Natural killer cell treated with Interleukin-12 subunit alpha and Interleukin-12 subunit beta and Interleukin-15 and Interleukin-18, amount 100 ng/mL, for 72 hours (primary cell): Measurements from ENCODE around the gene ZBTB20. TPM values are rescaled to one million over a fixed set of nuclear protein-coding genes. Genes with fewer than 3 reads are reported as not detected.
"Not testable (repeated sequence)": the region's sequence is repeated elsewhere in the genome, so short reads cannot be mapped to it uniquely, and the experiment has no call there.

Experiments
- ATAC-seq, 2 donors: fragments of 150-1000 bp; cut with Tn5 transposase in 1 of 2; sonication (Bioruptor Pico), chemical (Tn5 transposase) in 1 of 2; 2 replicates each; pipeline ENCODE4 v1.10.0; 2021
- DNase-seq: peaks from one replicate; pipeline ENCODE4 v3.0.0; 2022; ENCODE audit warnings: low spot score
- H3K27ac Mint-ChIP-seq, 2 donors: 1 replicate in 1 of 2; 2 replicates in 1 of 2; pipeline ENCODE4 v1.8.0; 2022; ENCODE audit warnings: mixed read lengths in 2 of 2, mild to moderate bottlenecking in 1 of 2, moderate library complexity in 1 of 2
- H3K27me3 Mint-ChIP-seq, 2 donors: 1 replicate in 1 of 2; 2 replicates in 1 of 2; pipeline ENCODE4 v1.8.0; 2022; ENCODE audit warnings: mixed read lengths in 2 of 2
- H3K36me3 Mint-ChIP-seq: one replicate; pipeline ENCODE4 v1.8.0; 2022; ENCODE audit warnings: mixed read lengths
- H3K4me1 Mint-ChIP-seq, 2 donors: 1 replicate in 1 of 2; 2 replicates in 1 of 2; pipeline ENCODE4 v1.8.0; 2022; ENCODE audit warnings: low read depth in 2 of 2, mixed read lengths in 2 of 2, mild to moderate bottlenecking in 1 of 2
- H3K4me3 Mint-ChIP-seq: one replicate; pipeline ENCODE4 v1.8.0; 2022; ENCODE audit warnings: mixed read lengths
- H3K9me3 Mint-ChIP-seq: 2 replicates; pipeline ENCODE4 v1.8.0; 2022; ENCODE audit warnings: mixed read lengths
- total RNA-seq, 2 donors: library from RNA; stranded (reverse); gene quantifications; one replicate each; pipeline ENCODE4 v1.2.3, GENCODE V29; 2022

Gene ZBTB20
- total RNA-seq, 2 donors from 2014 or later, result 8.7 to 14.2 TPM

- Mint-ChIP-seq H3K27me3 (no peaks in the 10 kb centered on the region), H3K9me3 (no peaks in the 10 kb centered on the region), H3K4me1 (peaks cover 0 to 6% of the 10 kb centered on the region in 2 donors), H3K36me3 (no peaks in the 10 kb centered on the region), H3K27ac (no peak overlapping the region), H3K4me3 (no peak overlapping the region)
- DNase-seq (no peak), ATAC-seq (no peak)
Measured at GRCh38 chr3:115120597-115120996, 26.5 kb downstream of the ZBTB20 start.

GRCh38 chr3:115113367-115113766 is 33.7 kb downstream of the ZBTB20 start:
- DNase-seq (no peak), ATAC-seq (no peak)
- Mint-ChIP-seq H3K4me3 (no peak overlapping the region), H3K27me3 (no peaks in the 10 kb centered on the region), H3K36me3 (no peaks in the 10 kb centered on the region), H3K9me3 (no peaks in the 10 kb centered on the region), H3K4me1 (no peaks in the 10 kb centered on the region), H3K27ac (no peak overlapping the region)

- Mint-ChIP-seq H3K4me1 (peaks cover 0 to 2% of the 10 kb centered on the region in 2 donors), H3K27ac (no peak overlapping the region), H3K36me3 (peaks cover 6% of the 10 kb centered on the region), H3K9me3 (peaks cover 3% of the 10 kb centered on the region), H3K27me3 (no peaks in the 10 kb centered on the region), H3K4me3 (no peak overlapping the region)
- DNase-seq (no peak), ATAC-seq (no peak)
Measured at GRCh38 chr3:115111632-115112031, 35.5 kb downstream of the ZBTB20 start.

GRCh38 chr3:115110830-115111229 is 36.3 kb downstream of the ZBTB20 start:
- Mint-ChIP-seq H3K27ac (no peak overlapping the region), H3K9me3 (peaks cover 3% of the 10 kb centered on the region), H3K4me3 (no peak overlapping the region), H3K27me3 (no peaks in the 10 kb centered on the region), H3K36me3 (peaks cover 6% of the 10 kb centered on the region), H3K4me1 (peaks cover 0 to 2% of the 10 kb centered on the region in 2 donors)
- DNase-seq (no peak), ATAC-seq (no peak)

- not testable (repeated sequence) for H3K36me3 Mint-ChIP-seq, H3K4me3 Mint-ChIP-seq, H3K27me3 Mint-ChIP-seq, ATAC-seq, H3K4me1 Mint-ChIP-seq, H3K9me3 Mint-ChIP-seq, H3K27ac Mint-ChIP-seq, DNase-seq
Measured at GRCh38 chr3:115110066-115110465, 37.0 kb downstream of the ZBTB20 start.

GRCh38 chr3:115108614-115109013 is 38.5 kb downstream of the ZBTB20 start:
- Mint-ChIP-seq H3K27ac (no peak overlapping the region), H3K27me3 (no peaks in the 10 kb centered on the region), H3K4me1 (peaks cover 0 to 2% of the 10 kb centered on the region in 2 donors), H3K36me3 (peaks cover 13% of the 10 kb centered on the region), H3K9me3 (peaks cover 3% of the 10 kb centered on the region), H3K4me3 (no peak overlapping the region)
- no peak for DNase-seq
- no peak for ATAC-seq

GRCh38 chr3:115102046-115102445 is 45.0 kb downstream of the ZBTB20 start:
- Mint-ChIP-seq H3K27me3 (no peaks in the 10 kb centered on the region), H3K4me3 (no peak overlapping the region), H3K27ac (no peak overlapping the region), H3K36me3 (peaks cover 11% of the 10 kb centered on the region), H3K4me1 (peaks cover 14 to 16% of the 10 kb centered on the region in 2 donors), H3K9me3 (no peaks in the 10 kb centered on the region)
- DNase-seq, result no peak
- ATAC-seq, result no peak

- Mint-ChIP-seq H3K9me3 (no peaks in the 10 kb centered on the region), H3K4me1 (peaks cover 14 to 16% of the 10 kb centered on the region in 2 donors), H3K4me3 (no peak overlapping the region), H3K27me3 (no peaks in the 10 kb centered on the region), H3K27ac (peak overlapping the region; percentile 42 to 71), H3K36me3 (peaks cover 11% of the 10 kb centered on the region)
- ATAC-seq (no peak), DNase-seq (no peak)
Measured at GRCh38 chr3:115100806-115101205, 46.3 kb downstream of the ZBTB20 start.

- H3K4me3 Mint-ChIP-seq, result peak overlapping the region; percentile 79
- H3K4me1 Mint-ChIP-seq, result peaks cover 14 to 16% of the 10 kb centered on the region in 2 donors
- no peaks in the 10 kb centered on the region for H3K9me3 Mint-ChIP-seq
- ATAC-seq, result peak; percentile 73 to 76
- H3K27me3 Mint-ChIP-seq, result no peaks in the 10 kb centered on the region
- no peak for DNase-seq
- peaks cover 11% of the 10 kb centered on the region for H3K36me3 Mint-ChIP-seq
- peak overlapping the region; percentile 42 to 71 for H3K27ac Mint-ChIP-seq
Measured at GRCh38 chr3:115099986-115100571, 47.0 kb downstream of the ZBTB20 start.

- peak overlapping the region; percentile 42 to 71 for H3K27ac Mint-ChIP-seq
- no peaks in the 10 kb centered on the region for H3K9me3 Mint-ChIP-seq
- H3K4me1 Mint-ChIP-seq, result peaks cover 14 to 16% of the 10 kb centered on the region in 2 donors
- H3K4me3 Mint-ChIP-seq, result peak overlapping the region; percentile 79
- no peaks in the 10 kb centered on the region for H3K27me3 Mint-ChIP-seq
- ATAC-seq, result no peak
- DNase-seq, result no peak
- H3K36me3 Mint-ChIP-seq, result peaks cover 9% of the 10 kb centered on the region
Measured at GRCh38 chr3:115099134-115099985, 47.7 kb downstream of the ZBTB20 start.

GRCh38 chr3:115098354-115099073 is 48.6 kb downstream of the ZBTB20 start:
- no peaks in the 10 kb centered on the region for H3K27me3 Mint-ChIP-seq
- no peaks in the 10 kb centered on the region for H3K9me3 Mint-ChIP-seq
- ATAC-seq (no peak), DNase-seq (no peak)
- H3K36me3 Mint-ChIP-seq, result peaks cover 2% of the 10 kb centered on the region
- H3K4me3 Mint-ChIP-seq, result no peak overlapping the region
- H3K27ac Mint-ChIP-seq, result no peak overlapping the region
- peaks cover 14 to 16% of the 10 kb centered on the region in 2 donors for H3K4me1 Mint-ChIP-seq

- ATAC-seq, result no peak
- Mint-ChIP-seq H3K9me3 (no peaks in the 10 kb centered on the region), H3K36me3 (no peaks in the 10 kb centered on the region), H3K4me1 (peaks cover 9% of the 10 kb centered on the region in 2 donors), H3K27me3 (no peaks in the 10 kb centered on the region), H3K4me3 (no peak overlapping the region), H3K27ac (no peak overlapping the region)
- no peak for DNase-seq
Measured at GRCh38 chr3:115095236-115095635, 51.9 kb downstream of the ZBTB20 start.

- ATAC-seq (no peak), DNase-seq (no peak)
- H3K27me3 Mint-ChIP-seq, result no peaks in the 10 kb centered on the region
- no peaks in the 10 kb centered on the region for H3K4me1 Mint-ChIP-seq
- H3K27ac Mint-ChIP-seq, result no peak overlapping the region
- H3K9me3 Mint-ChIP-seq, result no peaks in the 10 kb centered on the region
- no peak overlapping the region for H3K4me3 Mint-ChIP-seq
- H3K36me3 Mint-ChIP-seq, result no peaks in the 10 kb centered on the region
Measured at GRCh38 chr3:115092220-115092791, 54.8 kb downstream of the ZBTB20 start.
